ENCODE results near the gene STK32A.

DNA sequence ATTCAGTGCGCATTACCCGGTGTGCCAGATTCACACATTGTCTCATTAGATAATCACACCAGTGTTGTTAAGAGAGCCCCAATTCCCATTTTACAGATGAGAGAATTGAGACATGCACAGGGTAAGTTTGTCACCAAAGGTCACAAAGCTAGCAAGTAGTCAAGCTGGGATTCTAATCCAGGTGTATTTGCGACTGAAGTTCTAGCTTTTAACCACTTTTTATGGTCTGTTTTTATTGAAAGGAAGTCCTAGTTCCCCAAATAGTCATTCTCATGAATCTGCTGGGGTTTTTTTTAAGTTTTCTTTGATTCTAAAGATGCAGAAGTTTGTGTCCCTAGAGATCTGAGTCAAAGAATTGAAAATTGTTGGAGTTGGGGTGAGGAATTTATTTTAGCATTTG lies 138.5 kb downstream of the STK32A start:
- TF ChIP-seq CTCF (IDR thresholded peaks at IDR 0.05) = no peak
- no peak for TF ChIP-seq POLR2A (IDR thresholded peaks at IDR 0.05)
- TF ChIP-seq EP300 (IDR thresholded peaks at IDR 0.05) = no peak
